Keratinocyte (primary cell): ENCODE data around the gene STK38. TPM values are rescaled to one million over a fixed set of nuclear protein-coding genes. Genes with fewer than 3 reads are reported as not detected.

Experiments used
- DNase-seq: peaks from one replicate; pipeline ENCODE4 v3.0.0-alpha.2; 2011; ENCODE audit warnings: low read depth, missing footprints, low spot score
- FAIRE-seq: peaks from 2 replicates; lab custom pipeline; 2011; peaks lifted over from hg19 to GRCh38; lab: Jason Lieb, UNC
- H2AFZ ChIP-seq: 2 replicates; pipeline ENCODE4 v1.6.0; 2012; ENCODE audit warnings: low read length, control low read depth, inconsistent platforms; ENCODE audit not compliant: control insufficient read depth
- H3K27ac ChIP-seq: 2 replicates; pipeline ENCODE4 v1.5.1; 2011; ENCODE audit warnings: low read length; ENCODE audit not compliant: control insufficient read depth, insufficient read depth
- H3K27me3 ChIP-seq: 3 replicates; pipeline ENCODE4 v1.6.0; 2011; ENCODE audit warnings: low read length; ENCODE audit not compliant: control insufficient read depth, insufficient read depth; ENCODE audit errors: extremely low read depth
- H3K36me3 ChIP-seq, 2 experiments: 2 replicates in 1 of 2; 3 replicates in 1 of 2; pipeline ENCODE4 v1.5.1; 2011; ENCODE audit warnings: low read length in 2 of 2, mild to moderate bottlenecking in 1 of 2; ENCODE audit not compliant: control insufficient read depth in 2 of 2, insufficient read depth in 2 of 2; ENCODE audit errors: extremely low read depth in 1 of 2
- H3K4me1 ChIP-seq: 3 replicates; pipeline ENCODE4 v1.5.1; 2011; ENCODE audit warnings: low read length; ENCODE audit not compliant: control insufficient read depth, insufficient read depth; ENCODE audit errors: extremely low read depth
- H3K4me2 ChIP-seq: 3 replicates; pipeline ENCODE4 v1.6.0; 2011; ENCODE audit warnings: low read depth, low read length; ENCODE audit not compliant: control insufficient read depth, insufficient read depth; ENCODE audit errors: extremely low read depth
- H3K4me3 ChIP-seq, 3 experiments: fragments of 200-600 bp in 1 of 3; sonication (generic) in 1 of 3; 2 replicates in 2 of 3; 3 replicates in 1 of 3; pipeline ENCODE4 v1.5.1; 2011 to 2016; ENCODE audit warnings: low read length in 3 of 3, mild to moderate bottlenecking in 3 of 3, control low read depth in 2 of 3, inconsistent platforms in 1 of 3, low read depth in 1 of 3, mixed read lengths in 1 of 3, mixed run types in 1 of 3, moderate library complexity in 1 of 3; ENCODE audit not compliant: control insufficient read depth in 2 of 3, insufficient read depth in 2 of 3; ENCODE audit errors: extremely low read depth in 1 of 3
- H3K79me2 ChIP-seq: 2 replicates; pipeline ENCODE4 v1.6.0; 2012; ENCODE audit warnings: low read length; ENCODE audit not compliant: control insufficient read depth, insufficient read depth
- H3K9ac ChIP-seq: 3 replicates; pipeline ENCODE4 v1.6.0; 2011; ENCODE audit warnings: low read length; ENCODE audit not compliant: control insufficient read depth, insufficient read depth; ENCODE audit errors: extremely low read depth
- H3K9me1 ChIP-seq: 3 replicates; pipeline ENCODE4 v1.6.0; 2011; ENCODE audit warnings: low read length; ENCODE audit not compliant: control insufficient read depth, insufficient read depth; ENCODE audit errors: extremely low read depth
- H3K9me3 ChIP-seq: 2 replicates; pipeline ENCODE4 v1.5.1; 2012; ENCODE audit warnings: low read depth, low read length; ENCODE audit not compliant: control insufficient read depth
- H4K20me1 ChIP-seq: 3 replicates; pipeline ENCODE4 v1.6.0; 2011; ENCODE audit warnings: low read length; ENCODE audit not compliant: control insufficient read depth, insufficient read depth; ENCODE audit errors: extremely low read depth
- CTCF ChIP-seq, 3 experiments: IDR thresholded peaks in 1 of 3; conservative IDR thresholded peaks in 1 of 3; optimal IDR thresholded peaks in 1 of 3; 2 replicates in 2 of 3; 3 replicates in 1 of 3; pipeline versions ENCODE3 to v1.5.1; 2011; ENCODE audit warnings: low read length in 3 of 3, mild to moderate bottlenecking in 3 of 3, moderate library complexity in 2 of 3, control low read depth in 1 of 3, inconsistent platforms in 1 of 3; ENCODE audit not compliant: insufficient read depth in 2 of 3; ENCODE audit errors: extremely low read depth in 1 of 3
- EZH2 ChIP-seq: IDR thresholded peaks from one replicate; pipeline ENCODE4 v1.6.1; 2012; ENCODE audit warnings: inconsistent platforms, mild to moderate bottlenecking, low read length, moderate library complexity
- dilution Hi-C: fragments of 300-500 bp; cut with MboI; formaldehyde crosslinking; loops from one replicate; pipeline ENCODE4 v1.7.0; 2020; ENCODE audit warnings: low sequenced_read_pairs; ENCODE audit not compliant: extremely low pct_ligation_motif_present
- polyA plus RNA-seq, 5 experiments: library from polyadenylated mRNA; depleted of rRNA in 3 of 5; stranded (reverse) in 3 of 5; stranded (forward) in 1 of 5; unstranded in 1 of 5; fragments of >200 nt; gene quantifications; 1 replicate in 1 of 5; 2 replicates in 3 of 5; 3 replicates in 1 of 5; pipeline versions ENCODE4 v1.2.1 to v1.2.3, GENCODE V29; 2011 to 2012; ENCODE audit warnings: missing spikeins in 2 of 5, low read depth in 1 of 5, low replicate concordance in 1 of 5

Gene STK38
- polyA plus RNA-seq, 1 donor (not counting 4 experiments of a cell fraction or from before 2014, with no cell fraction given): 24.4 TPM

- no peak overlapping the region for H3K4me2 ChIP-seq
- no peaks in the 10 kb centered on the region for H3K9me3 ChIP-seq
- no peak overlapping the region for H3K9ac ChIP-seq
- DNase-seq: no peak
- no peak overlapping the region for H3K4me3 ChIP-seq
- no peak overlapping the region for H3K27ac ChIP-seq
- no peaks in the 10 kb centered on the region for H4K20me1 ChIP-seq
- no peaks in the 10 kb centered on the region for H3K9me1 ChIP-seq
- dilution Hi-C loops: no loop called here
- no peaks in the 10 kb centered on the region for H3K79me2 ChIP-seq
- TF ChIP-seq EZH2 (no peak), CTCF (optimal IDR thresholded peaks at IDR 0.05 in 1 of 3, IDR thresholded peaks at IDR 0.05 in 1 of 3, conservative IDR thresholded peaks at IDR 0.05 in 1 of 3; ENCODE audit: extremely low read depth in 1 of 3, insufficient read depth in 2 of 3, low read length in 3 of 3) (no peak)
- H3K4me1 ChIP-seq: no peaks in the 10 kb centered on the region
- H3K36me3 ChIP-seq: peaks cover 5 to 9% of the 10 kb centered on the region in 2 experiments
- no peaks in the 10 kb centered on the region for H3K27me3 ChIP-seq
- no peak overlapping the region for H2AFZ ChIP-seq
- no peak for FAIRE-seq
Observed at GRCh38 chr6:36478051-36478526, 69.2 kb downstream of the STK38 start.

DNA sequence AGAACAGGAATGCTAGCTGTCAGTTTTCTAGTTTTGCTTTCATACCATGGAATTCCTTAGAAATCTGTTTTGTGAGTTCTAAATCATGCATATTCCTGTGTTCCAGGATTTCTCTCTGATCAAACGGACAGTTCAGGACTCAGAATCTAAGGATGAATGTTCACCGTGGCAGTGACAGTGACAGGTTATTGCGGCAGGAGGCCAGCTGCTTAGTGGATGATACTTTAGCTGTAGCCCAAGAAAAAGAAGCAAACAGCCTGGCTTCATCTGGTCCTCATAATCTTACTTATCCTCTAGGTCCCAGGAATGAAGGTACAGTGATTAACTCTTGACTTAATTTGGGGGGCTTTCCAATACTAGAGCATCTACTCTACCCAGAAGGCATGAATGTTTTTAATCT lies 77.3 kb downstream of the STK38 start:
- Histone ChIP-seq H3K27ac (no peak overlapping the region), H3K79me2 (peaks cover 18% of the 10 kb centered on the region)

More for the DNA sequence above, 77.3 kb downstream of the STK38 start:
- H2AFZ ChIP-seq: no peak overlapping the region
- no peak for DNase-seq
- dilution Hi-C loops: no loop called here
- no peak for FAIRE-seq
- no peak for TF ChIP-seq EZH2
- no peak for TF ChIP-seq CTCF (optimal IDR thresholded peaks at IDR 0.05 in 1 of 3, IDR thresholded peaks at IDR 0.05 in 1 of 3, conservative IDR thresholded peaks at IDR 0.05 in 1 of 3; ENCODE audit: extremely low read depth in 1 of 3, insufficient read depth in 2 of 3, low read length in 3 of 3)
- no peak overlapping the region for H3K4me2 ChIP-seq
- H3K9ac ChIP-seq: no peak overlapping the region
- no peaks in the 10 kb centered on the region for H3K27me3 ChIP-seq
- H3K36me3 ChIP-seq: peaks cover 2 to 7% of the 10 kb centered on the region in 2 experiments
- H4K20me1 ChIP-seq: no peaks in the 10 kb centered on the region
- no peaks in the 10 kb centered on the region for H3K9me3 ChIP-seq
- no peak overlapping the region for H3K4me3 ChIP-seq
- H3K9me1 ChIP-seq: peaks cover 2% of the 10 kb centered on the region
- H3K4me1 ChIP-seq: no peaks in the 10 kb centered on the region
